Limb (tissue), 2 donors: ENCODE results near the gene MICAL3.
"Not testable (repeated sequence)": the region's sequence is repeated elsewhere in the genome, so short reads cannot be mapped to it uniquely, and the experiment has no call there.

Experiments used
- DNase-seq, 2 donors: peaks; one replicate each; pipeline ENCODE4 v3.0.0-alpha.2; 2016; ENCODE audit errors: extremely low spot score in 2 of 2

The MICAL3 gene

GRCh38 chr22:18031695-18032454 lies 7.5 kb upstream of the MICAL3 start:
- DNase-seq = no peak

- no peak for DNase-seq
Observed at GRCh38 chr22:18029686-18030267, 5.4 kb upstream of the MICAL3 start.

GRCh38 chr22:18028817-18029527 lies 4.6 kb upstream of the MICAL3 start:
- no peak for DNase-seq

- DNase-seq = not testable (repeated sequence)
Observed at GRCh38 chr22:18025898-18026297, 1.5 kb upstream of the MICAL3 start.

GRCh38 chr22:18024956-18025720 lies 777 bp upstream of the MICAL3 start:
- DNase-seq = no peak

- DNase-seq = peak; percentile 71 to 80
Observed at GRCh38 chr22:18023509-18024275, 669 bp downstream of the MICAL3 start.

- no peak for DNase-seq
Observed at GRCh38 chr22:18022876-18023275, 1.5 kb downstream of the MICAL3 start.

- DNase-seq = no peak
Observed at GRCh38 chr22:18021431-18021830, 2.9 kb downstream of the MICAL3 start.

- not testable (repeated sequence) for DNase-seq
Observed at GRCh38 chr22:18020743-18021142, 3.6 kb downstream of the MICAL3 start.

- no peak for DNase-seq
Observed at GRCh38 chr22:18013947-18014346, 10.4 kb downstream of the MICAL3 start.

GRCh38 chr22:18013436-18013835 lies 10.9 kb downstream of the MICAL3 start:
- no peak for DNase-seq

GRCh38 chr22:18012531-18012930 lies 11.8 kb downstream of the MICAL3 start:
- no peak for DNase-seq

- no peak for DNase-seq
Observed at GRCh38 chr22:18010266-18010665, 14.1 kb downstream of the MICAL3 start.

- no peak for DNase-seq
Observed at GRCh38 chr22:18008136-18008535, 16.2 kb downstream of the MICAL3 start.

- DNase-seq = no peak
Observed at GRCh38 chr22:18005201-18005926, 19.0 kb downstream of the MICAL3 start.

GRCh38 chr22:18001894-18002315 lies 22.5 kb downstream of the MICAL3 start:
- DNase-seq = not testable (repeated sequence)

GRCh38 chr22:18001040-18001893 lies 23.1 kb downstream of the MICAL3 start:
- peak; percentile 91 to 96 for DNase-seq

- peak in 1 of 2 donors; percentile 60 for DNase-seq
Observed at GRCh38 chr22:18000441-18001039, 23.8 kb downstream of the MICAL3 start.

GRCh38 chr22:17999851-18000250 lies 24.5 kb downstream of the MICAL3 start:
- no peak for DNase-seq
